Suprapubic skin (tissue), 4 donors: Measurements from ENCODE around the gene VPS45. TPM values are rescaled to one million over a fixed set of nuclear protein-coding genes. Genes with fewer than 3 reads are reported as not detected.

ENCODE experiments used
- DNase-seq, 2 donors: peaks; one replicate each; pipeline ENCODE4 v3.0.0-alpha.2; 2019; ENCODE audit warnings: low spot score in 2 of 2
- H3K27ac ChIP-seq: fragments of 200-600 bp; sonication (generic); one replicate; pipeline ENCODE4 v1.5.1; 2019
- H3K27me3 ChIP-seq: fragments of 200-600 bp; sonication (generic); one replicate; pipeline ENCODE4 v1.5.1; 2019
- H3K36me3 ChIP-seq: fragments of 200-600 bp; sonication (generic); one replicate; pipeline ENCODE4 v1.5.1; 2019
- H3K4me1 ChIP-seq: fragments of 200-600 bp; sonication (generic); one replicate; pipeline ENCODE4 v1.5.1; 2019
- H3K4me3 ChIP-seq: fragments of 200-600 bp; sonication (generic); one replicate; pipeline ENCODE4 v1.5.1; 2019; ENCODE audit warnings: mild to moderate bottlenecking
- H3K9me3 ChIP-seq: fragments of 200-600 bp; sonication (generic); one replicate; pipeline ENCODE4 v1.5.1; 2019
- EP300 ChIP-seq: sonication (generic); formaldehyde crosslinking; IDR thresholded peaks from one replicate; pipeline ENCODE4 v1.6.1; 2017; ENCODE audit warnings: antibody characterized with exemption
- POLR2A ChIP-seq, 2 donors: fragments of 450-650 bp; IDR thresholded peaks; one replicate each; pipeline ENCODE4 v1.6.1; 2017; ENCODE audit warnings: antibody characterized with exemption in 2 of 2, mild to moderate bottlenecking in 2 of 2, moderate library complexity in 2 of 2
- POLR2AphosphoS5 ChIP-seq, 3 donors: sonication (generic); formaldehyde crosslinking; IDR thresholded peaks; one replicate each; pipeline ENCODE4 v1.6.1; 2017; ENCODE audit warnings: antibody characterized with exemption in 3 of 3
- WGBS: methylation state at CpG from one replicate; pipeline ENCODE4 v1.1.5; 2018; 5-methylcytosine and 5-hydroxymethylcytosine counted together
- total RNA-seq, 4 donors: library from RNA; depleted of rRNA; stranded (reverse); fragments of >200 nt; gene quantifications; one replicate each; pipeline ENCODE4 v1.1.0, GENCODE V29; 2016
- TF ChIP-seq, protein P1 (sequence below), 2 donors: fragments of 200-600 bp in 1 of 2; fragments of 450-650 bp in 1 of 2; sonication (generic) in 1 of 2; IDR thresholded peaks; one replicate each; pipeline ENCODE4 v1.5.1; 2016 to 2019; ENCODE audit warnings: antibody characterized with exemption in 2 of 2, mild to moderate bottlenecking in 1 of 2, moderate library complexity in 1 of 2

Gene VPS45
- total RNA-seq, 4 donors from 2014 or later = 23.8 to 67.4 (median 34.2) TPM

DNA sequence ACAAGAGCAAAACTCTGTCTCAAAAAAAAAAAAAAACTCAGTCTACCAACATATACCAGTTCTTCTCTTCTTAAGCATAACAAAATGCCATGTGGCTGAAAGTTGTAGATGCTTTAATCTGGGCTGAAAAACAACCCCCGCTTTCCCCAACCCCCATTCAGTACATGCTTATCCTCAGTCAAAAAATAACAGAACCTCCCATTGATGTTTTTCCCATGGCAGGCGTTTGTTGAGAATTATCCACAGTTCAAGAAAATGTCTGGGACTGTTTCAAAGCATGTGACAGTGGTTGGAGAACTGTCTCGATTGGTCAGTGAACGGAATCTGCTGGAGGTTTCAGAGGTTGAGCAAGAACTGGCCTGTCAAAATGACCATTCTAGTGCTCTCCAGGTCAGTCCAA, 14.9 kb downstream of the VPS45 start:
- Histone ChIP-seq H3K27me3 (no peaks in the 10 kb centered on the region), H3K36me3 (peaks cover 73% of the 10 kb centered on the region), H3K9me3 (no peaks in the 10 kb centered on the region), H3K4me1 (no peaks in the 10 kb centered on the region), H3K4me3 (no peak overlapping the region), H3K27ac (no peak overlapping the region)
- no peak for TF ChIP-seq POLR2A (IDR thresholded peaks at IDR 0.05)
- TF ChIP-seq, protein P1, sequence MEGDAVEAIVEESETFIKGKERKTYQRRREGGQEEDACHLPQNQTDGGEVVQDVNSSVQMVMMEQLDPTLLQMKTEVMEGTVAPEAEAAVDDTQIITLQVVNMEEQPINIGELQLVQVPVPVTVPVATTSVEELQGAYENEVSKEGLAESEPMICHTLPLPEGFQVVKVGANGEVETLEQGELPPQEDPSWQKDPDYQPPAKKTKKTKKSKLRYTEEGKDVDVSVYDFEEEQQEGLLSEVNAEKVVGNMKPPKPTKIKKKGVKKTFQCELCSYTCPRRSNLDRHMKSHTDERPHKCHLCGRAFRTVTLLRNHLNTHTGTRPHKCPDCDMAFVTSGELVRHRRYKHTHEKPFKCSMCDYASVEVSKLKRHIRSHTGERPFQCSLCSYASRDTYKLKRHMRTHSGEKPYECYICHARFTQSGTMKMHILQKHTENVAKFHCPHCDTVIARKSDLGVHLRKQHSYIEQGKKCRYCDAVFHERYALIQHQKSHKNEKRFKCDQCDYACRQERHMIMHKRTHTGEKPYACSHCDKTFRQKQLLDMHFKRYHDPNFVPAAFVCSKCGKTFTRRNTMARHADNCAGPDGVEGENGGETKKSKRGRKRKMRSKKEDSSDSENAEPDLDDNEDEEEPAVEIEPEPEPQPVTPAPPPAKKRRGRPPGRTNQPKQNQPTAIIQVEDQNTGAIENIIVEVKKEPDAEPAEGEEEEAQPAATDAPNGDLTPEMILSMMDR (IDR thresholded peaks at IDR 0.05) = no peak
- no peak for TF ChIP-seq EP300
- no peak for TF ChIP-seq POLR2AphosphoS5 (IDR thresholded peaks at IDR 0.05)
- 85% methylated on average over 4 of the region's 4 CpGs for WGBS
- no peak for DNase-seq

GRCh38 chr1:150083907-150084306, 16.3 kb downstream of the VPS45 start:
- no peak for DNase-seq
- TF ChIP-seq POLR2AphosphoS5 (IDR thresholded peaks at IDR 0.05) (no peak), POLR2A (IDR thresholded peaks at IDR 0.05) (no peak), EP300 (no peak)
- TF ChIP-seq, protein P1 (IDR thresholded peaks at IDR 0.05) = no peak
- Histone ChIP-seq H3K4me3 (no peak overlapping the region), H3K9me3 (no peaks in the 10 kb centered on the region), H3K27me3 (no peaks in the 10 kb centered on the region), H3K36me3 (peaks cover 71% of the 10 kb centered on the region), H3K4me1 (no peaks in the 10 kb centered on the region), H3K27ac (no peak overlapping the region)

- WGBS = 64% methylated on average over 2 of the region's 2 CpGs
- TF ChIP-seq POLR2A (IDR thresholded peaks at IDR 0.05) = no peak
- H3K9me3 ChIP-seq = no peaks in the 10 kb centered on the region
- no peaks in the 10 kb centered on the region for H3K4me1 ChIP-seq
- DNase-seq = no peak
- no peaks in the 10 kb centered on the region for H3K27me3 ChIP-seq
- no peak overlapping the region for H3K27ac ChIP-seq
- no peak overlapping the region for H3K4me3 ChIP-seq
- peaks cover 61% of the 10 kb centered on the region for H3K36me3 ChIP-seq
Observed at GRCh38 chr1:150085406-150085805, 17.8 kb downstream of the VPS45 start.

DNA sequence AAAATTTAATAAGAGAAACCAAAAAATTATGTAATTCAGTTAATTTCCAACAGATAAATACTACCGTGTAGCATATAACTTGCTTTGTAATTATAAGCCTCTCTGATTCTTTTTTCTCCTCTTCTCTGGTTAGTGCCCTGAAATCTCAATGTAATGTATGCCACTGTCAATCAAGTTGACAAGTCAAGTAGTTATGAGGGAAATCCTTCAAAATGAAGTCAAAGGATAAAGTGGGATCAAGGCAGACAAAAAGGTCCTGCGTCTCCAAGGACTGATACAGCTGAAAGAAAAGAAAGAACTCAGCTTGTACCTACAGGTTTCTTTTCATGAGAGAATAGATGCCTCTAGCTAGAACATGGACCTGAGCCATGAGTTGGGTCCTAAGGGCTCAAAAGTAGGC, 19.8 kb downstream of the VPS45 start:
- DNase-seq = no peak
- Histone ChIP-seq H3K27ac (no peak overlapping the region), H3K9me3 (no peaks in the 10 kb centered on the region), H3K36me3 (peaks cover 51% of the 10 kb centered on the region), H3K4me1 (no peaks in the 10 kb centered on the region), H3K4me3 (no peak overlapping the region), H3K27me3 (no peaks in the 10 kb centered on the region)
- 88% methylated on average over 2 of the region's 2 CpGs for WGBS
- TF ChIP-seq POLR2AphosphoS5 (IDR thresholded peaks at IDR 0.05) = no peak
- TF ChIP-seq EP300 = no peak
- TF ChIP-seq POLR2A (IDR thresholded peaks at IDR 0.05) = no peak
- TF ChIP-seq, protein P1 (IDR thresholded peaks at IDR 0.05) = no peak

- DNase-seq = no peak
- H3K4me1 ChIP-seq = no peaks in the 10 kb centered on the region
- no peak for TF ChIP-seq POLR2AphosphoS5 (IDR thresholded peaks at IDR 0.05)
- TF ChIP-seq, protein P1 (IDR thresholded peaks at IDR 0.05) = no peak
- no peak for TF ChIP-seq POLR2A (IDR thresholded peaks at IDR 0.05)
- no peak for TF ChIP-seq EP300
- H3K4me3 ChIP-seq = no peak overlapping the region
- WGBS = 92% methylated on average over 3 of the region's 3 CpGs
- no peak overlapping the region for H3K27ac ChIP-seq
- peaks cover 45% of the 10 kb centered on the region for H3K36me3 ChIP-seq
- no peaks in the 10 kb centered on the region for H3K9me3 ChIP-seq
- no peaks in the 10 kb centered on the region for H3K27me3 ChIP-seq
Observed at GRCh38 chr1:150089846-150090520, 22.4 kb downstream of the VPS45 start.
